UCSD-AML1 (cell line): ENCODE data around the gene MAP4K3.

ENCODE experiments used
- DNase-seq: peaks from one replicate; lab custom pipeline; 2025; ENCODE audit not compliant: unreplicated experiment; lab: John Stamatoyannopoulos, UW

MAP4K3 gene

DNA sequence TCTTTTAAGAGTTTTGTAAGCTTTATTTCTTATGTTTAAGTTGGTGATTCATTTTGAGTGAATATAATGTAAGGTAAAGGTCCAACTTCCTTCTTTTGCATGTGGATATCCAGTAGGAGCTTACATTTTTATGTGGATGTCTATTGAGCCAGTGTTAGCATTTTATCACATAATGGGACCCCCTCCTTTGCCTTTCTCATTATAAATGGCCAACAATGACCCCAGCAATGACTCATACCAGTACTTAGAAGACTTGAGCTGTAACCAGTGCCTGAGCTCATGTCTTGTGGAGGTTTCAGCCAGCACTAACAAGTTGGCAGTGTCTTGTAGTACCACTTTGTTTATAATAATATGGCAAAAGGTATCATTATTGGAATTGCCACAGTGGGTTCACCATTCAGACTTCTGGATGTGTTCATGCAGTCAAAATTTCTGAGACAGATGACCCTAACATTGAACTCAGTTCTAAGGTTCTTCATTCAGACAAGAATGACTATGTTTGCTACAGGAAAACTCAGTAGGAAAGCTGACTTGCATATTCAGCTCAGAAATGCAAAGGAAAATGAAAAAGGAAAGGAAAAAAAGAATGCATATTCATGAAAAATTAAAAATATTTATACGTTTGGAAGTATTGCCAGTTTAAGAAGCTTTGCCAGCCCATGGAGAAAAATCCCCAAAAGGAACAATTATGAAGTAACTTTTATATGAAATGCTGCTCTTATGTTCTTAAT is 234.3 kb downstream of the MAP4K3 start:
- DNase-seq, result no peak
